ENCODE results near the gene TUBB2B. TPM values are rescaled to one million over a fixed set of nuclear protein-coding genes. Genes with fewer than 3 reads are reported as not detected.

TUBB2B gene
- total and polyA plus RNA-seq, 4 donors = 0.22 to 4.6 (median 3.2) TPM

GRCh38 chr6:3258201-3258600, 30.7 kb upstream of the TUBB2B start:
- H3K36me3 ChIP-seq (ENCODE audit: control insufficient read depth in 4 of 4, insufficient read depth in 3 of 4, low read depth in 1 of 4, low read length in 3 of 4) = no peaks in the 10 kb centered on the region
- peak overlapping the region in 1 of 3 donors; percentile 91 for H3K4me3 ChIP-seq (ENCODE audit: low read depth in 1 of 3, low read length in 3 of 3)
- no peaks in the 10 kb centered on the region for H3K27me3 ChIP-seq (ENCODE audit: control insufficient read depth in 4 of 4, insufficient read depth in 4 of 4, low read length in 3 of 4)
- WGBS = 64% methylated on average over 12 of the region's 12 CpGs
- no peaks in the 10 kb centered on the region for H3K9me3 ChIP-seq (ENCODE audit: control insufficient read depth in 4 of 4, low read length in 3 of 4)
- no peak for TF ChIP-seq MAX (IDR thresholded peaks at IDR 0.05)
- no peak for TF ChIP-seq TAF1 (conservative IDR thresholded peaks at IDR 0.05)
- no peak for TF ChIP-seq SP1 (IDR thresholded peaks at IDR 0.05)
- no peak for TF ChIP-seq JUND (IDR thresholded peaks at IDR 0.05)
- TF ChIP-seq GABPA (IDR thresholded peaks at IDR 0.05 in 1 of 2, conservative IDR thresholded peaks at IDR 0.05 in 1 of 2) = no peak
- TF ChIP-seq HNF4A (conservative IDR thresholded peaks at IDR 0.05) = no peak
- no peak for TF ChIP-seq HNF4G (IDR thresholded peaks at IDR 0.05)
- TF ChIP-seq ATF3 (IDR thresholded peaks at IDR 0.05) = no peak
- no peak for TF ChIP-seq REST (IDR thresholded peaks at IDR 0.05)
- TF ChIP-seq ZBTB33 (IDR thresholded peaks at IDR 0.05) = no peak
- no peak overlapping the region for H3K27ac ChIP-seq (ENCODE audit: low read depth in 1 of 2, low read length in 2 of 2)
- H3K9ac ChIP-seq (ENCODE audit: low read depth in 1 of 2, low read length in 2 of 2) = no peak overlapping the region
- no peak for DNase-seq (ENCODE audit: low spot score)
- peaks cover 6 to 32% (median 22%) of the 10 kb centered on the region in 4 donors for H3K4me1 ChIP-seq (ENCODE audit: control insufficient read depth in 4 of 4, insufficient read depth in 4 of 4, low read length in 3 of 4)

GRCh38 chr6:3253597-3253961, 26.1 kb upstream of the TUBB2B start:
- H3K9me3 ChIP-seq (ENCODE audit: control insufficient read depth in 4 of 4, low read length in 3 of 4) = no peaks in the 10 kb centered on the region
- H3K9ac ChIP-seq (ENCODE audit: low read depth in 1 of 2, low read length in 2 of 2) = no peak overlapping the region
- 96% methylated on average over 40 of the region's 40 CpGs for WGBS
- H3K4me3 ChIP-seq (ENCODE audit: low read depth in 1 of 3, low read length in 3 of 3) = no peak overlapping the region
- no peak overlapping the region for H3K27ac ChIP-seq (ENCODE audit: low read depth in 1 of 2, low read length in 2 of 2)
- H3K36me3 ChIP-seq (ENCODE audit: control insufficient read depth in 4 of 4, insufficient read depth in 3 of 4, low read depth in 1 of 4, low read length in 3 of 4) = no peaks in the 10 kb centered on the region
- TF ChIP-seq FOXA1 (IDR thresholded peaks at IDR 0.05) (no peak), NR2F2 (IDR thresholded peaks at IDR 0.05) (no peak), HNF4G (IDR thresholded peaks at IDR 0.05) (no peak), RXRA (IDR thresholded peaks at IDR 0.05) (no peak), MAX (IDR thresholded peaks at IDR 0.05) (no peak), FOXA2 (IDR thresholded peaks at IDR 0.05) (no peak), TAF1 (conservative IDR thresholded peaks at IDR 0.05) (no peak), ZBTB33 (IDR thresholded peaks at IDR 0.05) (no peak), REST (IDR thresholded peaks at IDR 0.05) (no peak), YY1 (IDR thresholded peaks at IDR 0.05) (no peak), GABPA (IDR thresholded peaks at IDR 0.05 in 1 of 2, conservative IDR thresholded peaks at IDR 0.05 in 1 of 2) (no peak), HNF4A (conservative IDR thresholded peaks at IDR 0.05) (no peak), EGR1 (IDR thresholded peaks at IDR 0.05; ENCODE audit: low read depth in 2 of 2) (no peak), ATF3 (IDR thresholded peaks at IDR 0.05) (no peak)
- peaks cover 0 to 10% (median 5%) of the 10 kb centered on the region in 4 donors for H3K4me1 ChIP-seq (ENCODE audit: control insufficient read depth in 4 of 4, insufficient read depth in 4 of 4, low read length in 3 of 4)
- no peaks in the 10 kb centered on the region for H3K27me3 ChIP-seq (ENCODE audit: control insufficient read depth in 4 of 4, insufficient read depth in 4 of 4, low read length in 3 of 4)
- no peak for DNase-seq (ENCODE audit: low spot score)
